Activated T-cell treated with anti-CD3 and anti-CD28 coated beads for 4 hours (primary cell): Measurements from ENCODE around the gene ANKRD34A.
A peak's percentile ranks its signal among the peaks of the same experiment; 100 is the strongest.

Source experiments
- DNase-seq: peaks from one replicate; pipeline ENCODE4 v3.0.0-alpha.2; 2020

Gene ANKRD34A

GRCh38 chr1:145964328-145965118 lies at the start of gene ANKRD34A, which contains the start of gene POLR3GL:
TSS of gene ANKRD34A (minus strand) at chr1:145964575. CDS start at chr1:145961759, 2,816 bp downstream.
TSS of gene POLR3GL (plus strand) at chr1:145964690. CDS start at chr1:145974866, 10,176 bp downstream.
- DNase-seq: peak; percentile 84

DNA sequence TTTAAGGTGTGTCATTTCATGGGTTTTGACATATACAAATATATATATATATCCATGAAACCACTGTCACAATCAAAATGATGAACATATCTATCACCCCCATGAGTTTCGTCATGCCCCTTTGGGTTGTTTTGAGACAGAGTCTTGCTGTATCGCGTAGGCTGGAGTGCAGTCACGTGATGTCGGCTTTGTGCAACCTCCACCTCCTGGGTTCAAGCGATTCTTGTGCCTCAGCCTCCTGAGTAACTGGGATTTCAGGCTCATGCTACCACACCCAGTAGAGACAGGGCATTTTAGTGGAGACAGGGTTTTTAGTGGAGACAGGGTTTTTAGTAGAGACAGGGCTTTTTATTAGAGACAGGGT lies 49.2 kb upstream of the ANKRD34A start:
- no peak for DNase-seq

GRCh38 chr1:146012703-146013558 lies 48.6 kb upstream of the ANKRD34A start:
- DNase-seq: peak; percentile 48

DNA sequence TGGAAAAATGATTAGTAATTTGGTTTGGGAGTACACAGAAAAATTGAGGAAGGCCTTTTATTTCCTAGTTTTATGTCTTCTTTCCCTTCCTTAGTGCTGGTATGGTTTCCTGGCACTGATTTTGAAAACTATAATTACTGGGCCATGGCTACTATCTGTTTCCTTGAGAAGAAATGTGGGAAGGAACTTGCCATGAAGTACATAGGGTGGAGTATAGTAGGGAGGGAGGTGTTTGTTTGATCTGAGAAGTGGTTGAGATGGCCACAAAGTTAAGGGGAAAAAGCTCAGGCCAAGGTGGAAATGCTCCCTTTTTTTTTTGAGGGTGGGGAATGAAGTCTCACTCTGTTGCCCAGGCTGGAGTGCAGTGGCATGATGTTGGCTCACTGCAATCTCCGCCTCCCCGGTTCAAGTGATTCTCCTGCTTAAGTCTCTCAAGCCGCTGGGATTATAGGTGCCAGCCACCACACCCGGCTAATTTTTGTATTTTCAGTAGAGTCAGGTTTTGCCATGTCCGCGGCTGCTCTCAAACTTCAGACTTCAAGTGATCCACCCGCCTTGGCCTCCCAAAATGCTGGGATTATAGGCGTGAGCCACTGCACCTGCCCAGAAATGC lies 45.9 kb upstream of the ANKRD34A start:
- DNase-seq: no peak

DNA sequence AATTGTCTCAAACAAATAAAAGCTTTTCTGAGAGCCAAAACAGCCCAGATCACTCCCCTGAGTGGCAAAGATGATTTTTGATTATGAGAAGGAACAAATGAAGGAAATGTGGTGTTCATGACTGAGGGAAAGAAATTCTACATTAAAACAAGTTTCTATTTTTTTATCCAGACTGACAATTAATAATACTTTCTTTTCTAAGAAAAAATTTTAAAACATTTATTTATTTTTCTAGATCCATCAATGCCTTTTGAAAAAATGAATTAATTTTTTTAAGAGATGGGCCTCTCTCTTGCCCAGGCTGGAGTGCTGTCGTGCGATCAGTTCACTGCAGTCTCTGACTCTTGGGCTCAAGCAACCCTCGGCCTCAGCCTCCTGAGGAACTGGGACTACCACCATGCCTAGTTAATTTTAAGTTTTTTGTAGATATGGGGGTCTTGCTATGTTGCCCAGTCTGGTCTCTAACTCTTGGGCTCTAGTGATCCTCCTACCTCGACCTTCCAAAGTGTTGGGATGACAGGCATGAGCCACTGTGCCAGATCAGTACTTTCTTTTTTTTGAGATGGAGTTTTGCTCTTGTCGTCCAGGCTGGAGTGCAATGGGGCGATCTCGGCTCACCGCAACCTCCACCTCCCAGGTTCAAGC lies 43.2 kb upstream of the ANKRD34A start:
- DNase-seq: no peak

DNA sequence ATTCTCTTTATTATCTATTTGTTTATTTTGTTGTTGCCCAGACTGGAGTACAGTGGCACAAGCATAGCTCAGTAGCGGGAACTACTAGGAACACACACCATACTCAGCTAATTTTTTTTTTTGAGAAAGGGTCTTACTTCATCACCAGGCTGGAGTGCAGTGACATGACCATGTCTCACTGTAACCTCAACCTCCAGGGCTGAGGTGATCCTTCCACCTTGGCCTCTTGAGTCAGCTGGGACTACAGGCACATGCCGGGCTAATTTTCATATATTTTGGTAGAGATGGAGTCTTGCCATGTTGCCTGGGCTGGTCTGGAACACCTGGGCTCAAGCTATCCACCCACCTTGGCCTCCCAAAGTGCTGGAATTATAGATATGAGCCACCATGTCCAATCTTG lies 37.3 kb upstream of the ANKRD34A start:
- no peak for DNase-seq

GRCh38 chr1:145999321-146000024 lies 35.1 kb upstream of the ANKRD34A start:
- DNase-seq: no peak

DNA sequence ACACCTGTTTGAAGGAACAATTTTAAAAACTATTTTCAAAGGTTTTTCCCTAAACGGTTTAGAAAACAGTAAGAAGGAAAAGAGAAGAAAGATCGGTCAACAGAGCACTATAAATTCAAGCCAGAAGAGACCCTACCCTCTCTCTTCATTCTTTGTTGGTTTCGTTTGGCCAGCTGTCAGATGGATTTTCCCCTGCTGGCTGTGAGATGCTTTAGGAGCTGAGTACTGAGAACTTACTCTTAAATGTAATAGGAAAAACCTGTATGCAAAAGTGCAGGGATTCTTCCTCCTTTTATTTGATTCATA lies 33.3 kb upstream of the ANKRD34A start:
- DNase-seq: no peak

DNA sequence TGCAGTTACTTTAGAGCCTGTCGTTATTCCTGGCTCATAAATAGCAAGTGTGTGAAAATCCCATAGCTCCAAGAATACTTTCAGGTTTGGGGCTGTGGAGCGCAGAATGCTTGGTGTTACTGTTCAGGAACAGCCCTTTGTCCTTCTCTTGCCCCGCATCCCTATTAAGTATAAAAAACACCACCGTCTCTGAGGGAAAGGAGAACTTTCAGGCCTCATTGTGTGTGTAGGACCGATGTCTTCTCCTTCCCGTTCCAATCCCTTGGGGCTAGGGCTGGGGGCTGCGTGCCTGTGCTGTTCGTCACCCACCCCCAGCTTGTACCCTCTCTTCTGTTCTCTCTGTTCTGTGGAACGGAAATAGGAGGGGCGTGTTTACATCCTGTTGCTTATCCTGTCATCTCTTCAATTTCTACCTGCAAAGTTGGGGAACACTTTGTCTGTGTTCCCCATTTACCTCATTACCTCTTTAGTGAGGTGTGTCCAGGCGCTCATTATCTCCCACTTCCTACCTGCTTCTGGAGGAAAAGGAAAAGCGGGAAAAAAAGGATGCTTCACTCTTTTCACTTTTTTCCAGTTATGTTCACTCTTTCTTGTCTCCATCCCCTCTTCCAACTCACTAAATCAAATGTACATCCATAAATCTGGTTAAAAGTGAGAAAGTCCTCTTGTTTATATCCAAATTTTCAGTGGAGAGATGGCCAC lies 32.8 kb upstream of the ANKRD34A start:
- peak; percentile 40 for DNase-seq

DNA sequence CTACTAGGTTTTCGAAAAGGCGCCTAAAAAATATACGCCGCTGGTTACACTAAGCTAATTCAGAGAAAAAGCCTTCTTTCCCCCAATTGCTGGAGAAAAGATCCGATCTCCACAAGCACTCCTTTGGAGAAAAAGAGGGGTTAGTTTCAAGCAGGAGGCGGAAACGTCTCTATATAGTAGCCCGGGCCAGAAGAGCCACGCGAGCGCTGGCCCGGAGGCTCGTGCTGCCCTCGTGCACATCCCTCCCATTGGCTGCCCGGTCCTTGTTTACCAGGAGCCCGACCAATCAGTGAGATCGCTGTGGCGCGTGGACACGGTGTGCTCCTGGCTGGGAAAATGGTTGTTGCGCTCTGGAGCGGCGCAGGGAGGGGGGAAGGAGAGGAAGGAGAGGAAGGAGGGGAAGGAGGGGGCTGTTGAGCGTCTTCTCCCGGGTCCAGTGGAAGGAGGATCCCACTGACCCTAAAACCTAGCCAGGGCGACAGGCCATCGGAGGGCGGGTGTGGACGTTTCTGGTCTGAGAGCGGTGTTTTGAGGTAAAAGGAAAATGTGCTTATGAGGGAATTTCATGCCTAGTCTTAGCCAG lies 32.1 kb upstream of the ANKRD34A start, which contains the start of gene TXNIP:
Gene TXNIP, minus strand, starts transcription at position 147 of the 583 bp plus-strand sequence. CDS start 313 bp downstream, outside the sequence.
- peak; percentile 79 for DNase-seq

GRCh38 chr1:145995964-145996432 lies 31.6 kb upstream of the ANKRD34A start:
- no peak for DNase-seq

DNA sequence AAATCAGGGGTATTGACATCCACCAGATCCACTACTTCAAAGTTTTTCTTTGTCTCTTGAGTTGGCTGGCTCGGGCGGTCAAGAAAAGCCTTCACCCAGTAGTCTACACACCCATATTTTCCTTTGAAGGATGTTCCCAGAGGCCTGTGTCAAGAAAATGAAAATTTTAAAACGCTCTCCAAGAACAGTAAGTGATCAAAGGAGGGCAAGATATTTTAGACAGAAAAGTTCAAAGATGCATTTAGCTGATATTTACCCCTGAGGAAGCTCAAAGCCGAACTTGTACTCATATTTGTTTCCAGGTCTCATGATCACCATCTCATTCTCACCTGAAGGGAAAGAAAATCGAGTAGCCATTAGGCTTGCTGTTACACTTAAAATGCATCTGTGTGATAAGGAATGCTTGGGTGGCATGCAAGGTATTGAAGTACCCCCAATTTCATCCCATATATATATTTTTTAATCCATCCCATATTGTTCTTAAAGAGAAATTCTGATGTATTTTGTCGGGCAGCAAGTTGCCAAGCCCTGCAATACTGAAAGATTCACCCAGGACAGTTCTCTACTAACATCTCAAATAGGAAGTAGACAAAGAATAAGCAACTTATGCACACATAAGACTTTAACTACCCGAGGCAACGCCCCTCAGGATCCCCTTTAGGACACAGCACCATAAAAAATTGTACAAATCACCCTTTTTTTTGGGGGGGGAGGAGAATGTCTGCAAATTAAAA lies 30.9 kb upstream of the ANKRD34A start:
- DNase-seq: no peak

DNA sequence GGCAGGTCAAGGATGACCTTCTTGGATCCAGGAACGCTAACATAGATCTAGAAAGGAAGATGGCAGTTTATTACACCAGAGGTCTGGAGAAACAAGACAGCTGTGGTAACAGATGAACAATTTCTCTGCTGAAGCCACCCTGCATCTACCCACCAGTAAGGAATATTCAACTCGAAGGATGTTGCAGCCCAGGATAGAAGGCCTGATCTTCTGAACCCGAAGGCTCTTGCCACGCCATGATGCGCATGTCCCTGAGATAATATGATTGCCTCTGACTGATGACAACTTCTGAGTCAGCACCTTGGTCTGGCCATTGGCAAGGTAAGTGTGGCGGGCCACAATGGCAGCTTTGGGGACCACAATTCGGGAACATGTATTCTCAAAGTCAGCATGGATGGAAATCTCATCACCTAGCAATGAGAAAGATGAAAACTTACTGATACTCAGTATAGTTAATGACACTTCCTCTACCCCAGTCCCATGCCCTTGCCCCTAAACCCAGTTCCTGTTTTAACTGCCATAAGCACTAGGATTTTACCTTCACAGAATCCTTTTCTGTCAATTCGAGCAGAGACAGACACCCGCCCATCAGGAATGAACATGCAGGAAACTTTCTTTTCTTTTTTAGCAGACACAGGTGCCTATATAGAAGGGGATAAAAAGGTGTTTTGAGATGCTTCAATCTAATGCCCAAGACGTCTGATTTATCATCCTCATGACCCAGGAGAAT lies 30.2 kb upstream of the ANKRD34A start:
- DNase-seq: no peak

- DNase-seq: no peak
These were observed 29.4 kb upstream of the ANKRD34A start for GRCh38 chr1:145993618-145994390.

DNA sequence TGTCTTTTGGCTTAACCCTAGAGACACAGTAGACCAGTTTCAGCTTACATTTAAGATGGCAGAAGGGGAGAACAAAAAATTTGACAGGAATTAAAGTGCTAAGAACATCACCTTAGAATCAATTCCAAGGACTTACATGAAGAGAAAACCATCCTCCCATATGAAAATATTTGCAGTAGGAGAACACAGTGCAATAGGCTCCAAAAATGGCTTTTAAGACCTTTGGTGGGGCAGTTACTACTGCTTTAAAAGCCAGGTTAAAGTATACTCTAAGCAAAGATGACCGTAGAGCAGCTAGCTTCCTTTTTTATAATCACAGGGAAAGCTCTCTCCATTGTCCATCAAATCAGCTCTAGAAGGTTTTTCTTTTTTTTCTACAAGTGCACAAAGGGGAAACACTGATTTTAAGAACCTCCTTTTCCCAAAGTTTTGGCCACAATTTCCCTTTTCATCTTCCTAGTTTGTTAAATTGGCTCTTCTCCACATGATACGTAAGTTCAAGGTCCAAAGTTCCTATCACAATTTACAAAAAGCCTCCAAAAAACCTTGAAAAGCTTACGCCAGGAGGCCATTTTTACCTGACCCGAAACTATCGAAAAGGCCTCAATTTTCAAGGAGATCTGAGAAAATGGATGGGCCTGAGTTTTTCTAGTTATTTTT lies 28.7 kb upstream of the ANKRD34A start:
- no peak for DNase-seq

GRCh38 chr1:145992502-145992936 lies 28.1 kb upstream of the ANKRD34A start:
- no peak for DNase-seq

- no peak for DNase-seq
These were observed 27.5 kb upstream of the ANKRD34A start for GRCh38 chr1:145991735-145992412.
